H1 (cell line): ENCODE results near the gene FRY. TPM values are rescaled to one million over a fixed set of nuclear protein-coding genes. Genes with fewer than 3 reads are reported as not detected.

Source experiments
- CTCF ChIA-PET: fragments of 300-600 bp; sonication (Branson Sonifier 250); formaldehyde crosslinking; loops from one replicate; lab custom pipeline; 2021; ENCODE audit not compliant: partially characterized antibody; lab: Charles Lee
- POLR2A ChIA-PET: fragments of 300-600 bp; sonication (Branson Sonifier 250); formaldehyde crosslinking; loops from one replicate; lab custom pipeline; 2021; ENCODE audit warnings: inconsistent platforms; ENCODE audit not compliant: partially characterized antibody; lab: Charles Lee
- DNase-seq, 2 experiments: peaks; one replicate each; pipeline versions ENCODE4 v3.0.0 to v3.0.0-alpha.2; 2010 to 2022; ENCODE audit warnings: low spot score in 2 of 2, low read depth in 1 of 2, mixed read lengths in 1 of 2
- FAIRE-seq: peaks from 2 replicates; lab custom pipeline; 2011; peaks lifted over from hg19 to GRCh38; lab: Jason Lieb, UNC
- H2AFZ ChIP-seq: 2 replicates; pipeline ENCODE4 v1.8.1; 2012; ENCODE audit warnings: low read length, inconsistent platforms
- H2AK5ac ChIP-seq: 2 replicates; pipeline ENCODE4 v1.6.1; 2013; ENCODE audit warnings: low read depth, low read length
- H2BK120ac ChIP-seq: replicated peaks from 2 replicates; pipeline ENCODE3; 2013; ENCODE audit warnings: low read depth, low read length, inconsistent platforms
- H2BK12ac ChIP-seq: 2 replicates; pipeline ENCODE4 v1.6.1; 2013; ENCODE audit warnings: low read depth, low read length
- H2BK15ac ChIP-seq: 2 replicates; pipeline ENCODE4 v1.6.1; 2013; ENCODE audit warnings: low read length
- H2BK20ac ChIP-seq: 2 replicates; pipeline ENCODE4 v1.6.1; 2013; ENCODE audit warnings: low read length
- H2BK5ac ChIP-seq: 2 replicates; pipeline ENCODE4 v1.6.1; 2013; ENCODE audit warnings: low read depth, low read length
- H3K14ac ChIP-seq: 2 replicates; pipeline ENCODE4 v1.6.1; 2013; ENCODE audit warnings: inconsistent platforms; ENCODE audit not compliant: insufficient read length
- H3K18ac ChIP-seq: 2 replicates; pipeline ENCODE4 v1.6.1; 2013; ENCODE audit warnings: low read length; ENCODE audit errors: extremely low read depth
- H3K23ac ChIP-seq: 2 replicates; pipeline ENCODE4 v1.6.1; 2013; ENCODE audit warnings: inconsistent platforms; ENCODE audit not compliant: insufficient read length
- H3K23me2 ChIP-seq: 2 replicates; pipeline ENCODE4 v1.6.1; 2013; ENCODE audit warnings: low read depth, low read length
- H3K27ac ChIP-seq: 2 replicates; pipeline ENCODE4 v1.6.1; 2011; ENCODE audit warnings: low read depth, low read length, inconsistent platforms
- H3K27me3 ChIP-seq, 4 experiments: replicated peaks in 1 of 4; 1 replicate in 1 of 4; 2 replicates in 3 of 4; pipeline versions ENCODE4 v1.6.1 to v1.8.1; 2011 to 2013; ENCODE audit warnings: low read length in 3 of 4, mild to moderate bottlenecking in 3 of 4, inconsistent platforms in 2 of 4, mixed read lengths in 2 of 4, moderate library complexity in 1 of 4; ENCODE audit not compliant: control insufficient read depth in 3 of 4, insufficient read depth in 3 of 4; ENCODE audit errors: extremely low read depth in 1 of 4
- H3K36me3 ChIP-seq, 4 experiments: 2 replicates each; pipeline versions ENCODE4 v1.6.1 to v1.8.1; 2011 to 2013; ENCODE audit warnings: mild to moderate bottlenecking in 4 of 4, low read length in 3 of 4, moderate library complexity in 2 of 4, control low read depth in 1 of 4, inconsistent platforms in 1 of 4; ENCODE audit not compliant: insufficient read depth in 4 of 4, control insufficient read depth in 2 of 4
- H3K4ac ChIP-seq: replicated peaks from 2 replicates; pipeline ENCODE3; 2013; ENCODE audit warnings: low read length, low read depth, mixed read lengths, inconsistent platforms; ENCODE audit not compliant: insufficient read length
- H3K4me1 ChIP-seq, 4 experiments: replicated peaks in 1 of 4; 1 replicate in 1 of 4; 2 replicates in 3 of 4; pipeline versions ENCODE4 v1.6.1 to v1.8.1; 2011 to 2013; ENCODE audit warnings: low read length in 3 of 4, inconsistent platforms in 2 of 4, mixed read lengths in 1 of 4; ENCODE audit not compliant: insufficient read depth in 4 of 4, control insufficient read depth in 3 of 4
- H3K4me2 ChIP-seq, 2 experiments: 2 replicates each; pipeline versions ENCODE4 v1.6.1 to v1.8.1; 2011 to 2013; ENCODE audit warnings: low read depth in 2 of 2, low read length in 2 of 2, control low read depth in 1 of 2, inconsistent platforms in 1 of 2, mild to moderate bottlenecking in 1 of 2; ENCODE audit not compliant: insufficient read depth in 1 of 2
- H3K4me3 ChIP-seq, 4 experiments: fragments of 200-600, 300-600 bp in 1 of 4; sonication (generic), shearing (Covaris generic), sonication (Bioruptor Twin) in 1 of 4; 2 replicates each; pipeline versions ENCODE4 v1.5.1 to v1.8.1; 2011 to 2016; ENCODE audit warnings: low read length in 4 of 4, low read depth in 3 of 4, control low read depth in 2 of 4, inconsistent platforms in 2 of 4, mild to moderate bottlenecking in 2 of 4, mixed read lengths in 1 of 4, moderate library complexity in 1 of 4; ENCODE audit not compliant: insufficient read depth in 2 of 4; ENCODE audit errors: extremely low read depth in 1 of 4
- H3K56ac ChIP-seq: replicated peaks from 2 replicates; pipeline ENCODE3; 2013; ENCODE audit warnings: low read depth, mild to moderate bottlenecking, mixed read lengths, low read length, inconsistent platforms; ENCODE audit not compliant: insufficient read length
- H3K79me1 ChIP-seq: 2 replicates; pipeline ENCODE4 v1.6.1; 2013; ENCODE audit warnings: low read depth, low read length, control low read depth
- H3K79me2 ChIP-seq, 2 experiments: 2 replicates each; pipeline versions ENCODE4 v1.6.1 to v1.8.1; 2012 to 2013; ENCODE audit warnings: low read length in 2 of 2, mild to moderate bottlenecking in 2 of 2, inconsistent platforms in 1 of 2; ENCODE audit not compliant: insufficient read depth in 2 of 2, control insufficient read depth in 1 of 2
- H3K9ac ChIP-seq, 4 experiments: replicated peaks in 1 of 4; 1 replicate in 1 of 4; 2 replicates in 3 of 4; pipeline versions ENCODE4 v1.6.1 to v1.8.1; 2011 to 2013; ENCODE audit warnings: low read depth in 3 of 4, low read length in 3 of 4, control low read depth in 2 of 4, mild to moderate bottlenecking in 2 of 4, moderate library complexity in 2 of 4, inconsistent platforms in 1 of 4; ENCODE audit errors: extremely low read depth in 1 of 4
- H3K9me3 ChIP-seq, 2 experiments: 2 replicates each; pipeline versions ENCODE4 v1.6.1 to v1.8.1; 2012 to 2013; ENCODE audit warnings: mild to moderate bottlenecking in 2 of 2, moderate library complexity in 2 of 2, control low read depth in 1 of 2, inconsistent platforms in 1 of 2, low read depth in 1 of 2, low read length in 1 of 2, mixed read lengths in 1 of 2; ENCODE audit not compliant: insufficient read depth in 2 of 2
- H4K20me1 ChIP-seq, 2 experiments: replicated peaks in 1 of 2; 2 replicates each; pipeline versions ENCODE3 to v1.8.1; 2011 to 2013; ENCODE audit warnings: inconsistent platforms in 2 of 2, low read length in 2 of 2, mild to moderate bottlenecking in 1 of 2; ENCODE audit not compliant: insufficient read depth in 2 of 2, control insufficient read depth in 1 of 2
- H4K5ac ChIP-seq: 2 replicates; pipeline ENCODE4 v1.6.1; 2013; ENCODE audit warnings: low read length, low read depth, mixed read lengths, inconsistent platforms; ENCODE audit not compliant: insufficient read length
- H4K8ac ChIP-seq: 2 replicates; pipeline ENCODE4 v1.8.0; 2013; ENCODE audit warnings: mild to moderate bottlenecking, moderate library complexity, low read length, inconsistent platforms; ENCODE audit not compliant: insufficient read depth; ENCODE audit errors: extremely low read depth
- H4K91ac ChIP-seq: replicated peaks from 2 replicates; pipeline ENCODE3; 2013; ENCODE audit warnings: low read length, mixed read lengths, inconsistent platforms; ENCODE audit not compliant: insufficient read length
- CBX8 ChIP-seq: fragments of 300-800, 300-1000 bp; sonication (generic); IDR thresholded peaks from 2 replicates; pipeline ENCODE4 v1.7.1; 2016; ENCODE audit warnings: low read depth, low read length, borderline replicate concordance
- KDM1A ChIP-seq: fragments of 200-600, 300-600 bp; sonication (generic); IDR thresholded peaks from 2 replicates; pipeline ENCODE4 v1.7.1; 2016; ENCODE audit warnings: mild to moderate bottlenecking, low read length, borderline replicate concordance
- MAX ChIP-seq: IDR thresholded peaks from 2 replicates; pipeline ENCODE4 v1.6.1; 2012; ENCODE audit warnings: inconsistent platforms
- POLR2AphosphoS5 ChIP-seq: IDR thresholded peaks from 2 replicates; pipeline ENCODE4 v1.6.1; 2011; ENCODE audit warnings: low read depth, low read length
- SP1 ChIP-seq: IDR thresholded peaks from 2 replicates; pipeline ENCODE4 v1.6.1; 2011; ENCODE audit warnings: low read depth, low read length
- WGBS, 2 experiments: shearing (Covaris generic) in 1 of 2; methylation state at CpG; one replicate each; pipeline versions ENCODE4 v1.1.6 to v1.1.7; 2013 to 2015; ENCODE audit warnings: low lambda C conversion rate in 2 of 2, mixed read lengths in 2 of 2, inconsistent platforms in 1 of 2, low coverage in 1 of 2, missing lambda C conversion rate in 1 of 2; ENCODE audit not compliant: insufficient replicate concordance in 2 of 2, insufficient coverage in 1 of 2, insufficient read length in 1 of 2; ENCODE audit errors: extremely low coverage in 1 of 2, missing lambda C conversion rate in 1 of 2; 5-methylcytosine and 5-hydroxymethylcytosine counted together
- polyA plus RNA-seq, 7 experiments: library from polyadenylated mRNA; depleted of rRNA in 3 of 7; stranded (reverse) in 5 of 7; unstranded in 2 of 7; fragments of >200 nt in 5 of 7; fragments of 200-250 nt in 2 of 7; gene quantifications; 1 replicate in 5 of 7; 2 replicates in 1 of 7; 4 replicates in 1 of 7; pipeline versions ENCODE4 v1.2.1 to v1.2.3, GENCODE V29; 2011 to 2013; ENCODE audit warnings: missing spikeins in 2 of 7, mixed read lengths in 2 of 7
- total RNA-seq: library from RNA; stranded (reverse); fragmentation: NEBNext Ultra II Directional; extraction: Animal tissue kit (Norgen Biotek cat#: 25700); gene quantifications from 2 replicates; pipeline ENCODE4 v1.2.1, GENCODE V29; 2021

Gene FRY
- total and polyA plus RNA-seq, 2 of the 8 experiments (the other 6 are each of a cell fraction or from before 2014, with no cell fraction given) = 4.3 to 9.2 TPM

DNA sequence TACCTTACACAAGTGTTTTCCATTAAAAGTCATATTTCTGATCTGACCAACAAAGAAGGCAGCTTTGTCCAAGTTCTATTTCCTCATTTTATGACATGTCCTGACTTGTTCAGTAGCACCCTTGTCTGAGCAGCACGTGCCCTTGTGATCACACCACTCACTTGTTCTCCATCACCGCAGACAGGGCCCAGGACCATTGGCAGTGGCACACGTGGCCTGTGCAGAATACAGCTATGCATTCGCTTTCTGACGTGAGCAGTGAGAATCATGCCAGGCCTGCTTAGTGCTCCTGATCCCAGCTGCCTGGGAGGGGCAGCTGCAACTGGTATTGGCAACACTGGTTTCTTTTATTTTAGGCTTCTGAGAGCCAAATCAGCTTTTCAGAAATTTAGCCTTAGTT lies 134.2 kb downstream of the FRY start:
- FAIRE-seq = no peak
- no peak overlapping the region for H3K56ac ChIP-seq
- no peak overlapping the region for H3K4ac ChIP-seq

More for the DNA sequence above, 134.2 kb downstream of the FRY start:
- Histone ChIP-seq H2AFZ (no peak overlapping the region), H2BK15ac (no peak overlapping the region; the same call in 1 of the 2 replicates), H2BK120ac (no peak overlapping the region), H3K27me3 (no peaks in the 10 kb centered on the region), H2BK5ac (no peak overlapping the region), H3K18ac (no peak overlapping the region), H2BK20ac (no peak overlapping the region), H3K9me3 (no peaks in the 10 kb centered on the region), H2AK5ac (no peak overlapping the region)
- TF ChIP-seq MAX (no peak), KDM1A (no peak), SP1 (no peak), POLR2AphosphoS5 (no peak), CBX8 (no peak)
- TF ChIP-seq, all 59 proteins: peak for 0
- WGBS, 2 experiments = 95% methylated on average over 5 of the region's 5 CpGs; no CpG with 5 or more reads in 1 of the 2 experiments
- ChIA-PET POLR2A (no interaction called here), CTCF (interaction anchor here (0.6 to 3.3 kb wide), 32 partner anchors 9 to 341 kb away, joined by 3 to 41 read pairs (median 4); partner anchors contain the start of genes BRCA2 and ZAR1L)
- Histone ChIP-seq H3K4me1 (no peaks in the 10 kb centered on the region), H3K79me2 (no peaks in the 10 kb centered on the region), H3K4me3 (no peak overlapping the region), H3K36me3 (peaks cover 0 to 2% (median 0%) of the 10 kb centered on the region in 4 experiments; a peak in 1 of 8 replicates), H3K27ac (no peak overlapping the region), H4K91ac (peak overlapping the region; percentile 13), H3K9ac (no peak overlapping the region), H3K79me1 (no peaks in the 10 kb centered on the region), H3K14ac (no peak overlapping the region), H3K23ac (no peak overlapping the region), H3K4me2 (no peak overlapping the region), H3K23me2 (no peaks in the 10 kb centered on the region), H4K20me1 (no peaks in the 10 kb centered on the region), H4K5ac (no peak overlapping the region), H4K8ac (no peak overlapping the region), H2BK12ac (no peak overlapping the region)
- no peak for DNase-seq
